ENCODE data around the gene PTP4A2.
"Not testable (repeated sequence)": the region's sequence is repeated elsewhere in the genome, so short reads cannot be mapped to it uniquely, and the experiment has no call there.

The PTP4A2 gene

GRCh38 chr1:31970873-31971272 lies 32.7 kb upstream of the PTP4A2 start:
- Histone ChIP-seq H3K27me3 (ENCODE audit: control insufficient read depth, insufficient read depth, low read length) (no peaks in the 10 kb centered on the region), H3K36me3 (ENCODE audit: insufficient read depth, low read length) (no peaks in the 10 kb centered on the region), H3K4me2 (ENCODE audit: low read length) (no peak overlapping the region), H3K9me3 (replicated peaks; ENCODE audit: low read length) (no peaks in the 10 kb centered on the region), H3K9ac (ENCODE audit: low read depth, low read length) (no peak overlapping the region), H3K4me1 (ENCODE audit: control insufficient read depth, insufficient read depth, low read length) (no peaks in the 10 kb centered on the region), H3K4me3 (ENCODE audit: low read length) (no peak overlapping the region)

GRCh38 chr1:31961536-31961935 lies 23.4 kb upstream of the PTP4A2 start:
- Histone ChIP-seq H3K36me3 (ENCODE audit: insufficient read depth, low read length) (no peaks in the 10 kb centered on the region), H3K9me3 (replicated peaks; ENCODE audit: low read length) (no peaks in the 10 kb centered on the region), H3K9ac (ENCODE audit: low read depth, low read length) (no peak overlapping the region), H3K4me2 (ENCODE audit: low read length) (no peak overlapping the region), H3K4me1 (ENCODE audit: control insufficient read depth, insufficient read depth, low read length) (peaks cover under 1% of the 10 kb centered on the region), H3K27me3 (ENCODE audit: control insufficient read depth, insufficient read depth, low read length) (no peaks in the 10 kb centered on the region), H3K4me3 (ENCODE audit: low read length) (no peak overlapping the region)

GRCh38 chr1:31959521-31960340 lies 21.6 kb upstream of the PTP4A2 start:
- Histone ChIP-seq H3K4me1 (ENCODE audit: control insufficient read depth, insufficient read depth, low read length) (peaks cover 16% of the 10 kb centered on the region), H3K4me2 (ENCODE audit: low read length) (no peak overlapping the region), H3K36me3 (ENCODE audit: insufficient read depth, low read length) (no peaks in the 10 kb centered on the region), H3K9ac (ENCODE audit: low read depth, low read length) (no peak overlapping the region), H3K27me3 (ENCODE audit: control insufficient read depth, insufficient read depth, low read length) (no peaks in the 10 kb centered on the region), H3K9me3 (replicated peaks; ENCODE audit: low read length) (no peaks in the 10 kb centered on the region), H3K4me3 (ENCODE audit: low read length) (no peak overlapping the region)

GRCh38 chr1:31957701-31958674 lies 19.8 kb upstream of the PTP4A2 start:
- Histone ChIP-seq H3K4me2 (ENCODE audit: low read length) (no peak overlapping the region), H3K9me3 (replicated peaks; ENCODE audit: low read length) (no peaks in the 10 kb centered on the region), H3K36me3 (ENCODE audit: insufficient read depth, low read length) (no peaks in the 10 kb centered on the region), H3K9ac (ENCODE audit: low read depth, low read length) (no peak overlapping the region), H3K4me1 (ENCODE audit: control insufficient read depth, insufficient read depth, low read length) (peaks cover 23% of the 10 kb centered on the region), H3K27me3 (ENCODE audit: control insufficient read depth, insufficient read depth, low read length) (no peaks in the 10 kb centered on the region), H3K4me3 (ENCODE audit: low read length) (no peak overlapping the region)

GRCh38 chr1:31955917-31956736 lies 18.0 kb upstream of the PTP4A2 start:
- Histone ChIP-seq H3K27me3 (ENCODE audit: control insufficient read depth, insufficient read depth, low read length) (no peaks in the 10 kb centered on the region), H3K4me1 (ENCODE audit: control insufficient read depth, insufficient read depth, low read length) (peaks cover 23% of the 10 kb centered on the region), H3K9ac (ENCODE audit: low read depth, low read length) (peak overlapping the region; percentile 88), H3K4me2 (ENCODE audit: low read length) (peak overlapping the region; percentile 75), H3K36me3 (ENCODE audit: insufficient read depth, low read length) (no peaks in the 10 kb centered on the region), H3K4me3 (ENCODE audit: low read length) (peak overlapping the region; percentile 43), H3K9me3 (replicated peaks; ENCODE audit: low read length) (no peaks in the 10 kb centered on the region)

- Histone ChIP-seq H3K4me1 (ENCODE audit: control insufficient read depth, insufficient read depth, low read length) (peaks cover 23% of the 10 kb centered on the region), H3K27me3 (ENCODE audit: control insufficient read depth, insufficient read depth, low read length) (no peaks in the 10 kb centered on the region), H3K9ac (ENCODE audit: low read depth, low read length) (peak overlapping the region; percentile 79), H3K4me3 (ENCODE audit: low read length) (peak overlapping the region; percentile 16), H3K9me3 (replicated peaks; ENCODE audit: low read length) (no peaks in the 10 kb centered on the region), H3K36me3 (ENCODE audit: insufficient read depth, low read length) (no peaks in the 10 kb centered on the region), H3K4me2 (ENCODE audit: low read length) (peak overlapping the region; percentile 43)
These were observed 16.6 kb upstream of the PTP4A2 start for GRCh38 chr1:31954607-31955283.

GRCh38 chr1:31952825-31953220 lies 14.7 kb upstream of the PTP4A2 start:
- H3K4me1 ChIP-seq (ENCODE audit: control insufficient read depth, insufficient read depth, low read length) = peaks cover 27% of the 10 kb centered on the region
- no peaks in the 10 kb centered on the region for H3K27me3 ChIP-seq (ENCODE audit: control insufficient read depth, insufficient read depth, low read length)
- no peak overlapping the region for H3K9ac ChIP-seq (ENCODE audit: low read depth, low read length)

GRCh38 chr1:31951276-31951675 lies 13.1 kb upstream of the PTP4A2 start:
- Histone ChIP-seq H3K4me1 (ENCODE audit: control insufficient read depth, insufficient read depth, low read length) (peaks cover 27% of the 10 kb centered on the region), H3K36me3 (ENCODE audit: insufficient read depth, low read length) (no peaks in the 10 kb centered on the region), H3K9me3 (replicated peaks; ENCODE audit: low read length) (no peaks in the 10 kb centered on the region), H3K4me2 (ENCODE audit: low read length) (no peak overlapping the region), H3K4me3 (ENCODE audit: low read length) (no peak overlapping the region), H3K27me3 (ENCODE audit: control insufficient read depth, insufficient read depth, low read length) (no peaks in the 10 kb centered on the region), H3K9ac (ENCODE audit: low read depth, low read length) (no peak overlapping the region)

More at GRCh38 chr1:31952825-31953220, 14.7 kb upstream of the PTP4A2 start:
- H3K9me3 ChIP-seq (replicated peaks; ENCODE audit: low read length) = no peaks in the 10 kb centered on the region
- no peaks in the 10 kb centered on the region for H3K36me3 ChIP-seq (ENCODE audit: insufficient read depth, low read length)
- no peak overlapping the region for H3K4me2 ChIP-seq (ENCODE audit: low read length)
- no peak overlapping the region for H3K4me3 ChIP-seq (ENCODE audit: low read length)

GRCh38 chr1:31949862-31950261 lies 11.7 kb upstream of the PTP4A2 start:
- Histone ChIP-seq H3K36me3 (ENCODE audit: insufficient read depth, low read length) (no peaks in the 10 kb centered on the region), H3K27me3 (ENCODE audit: control insufficient read depth, insufficient read depth, low read length) (no peaks in the 10 kb centered on the region), H3K9me3 (replicated peaks; ENCODE audit: low read length) (no peaks in the 10 kb centered on the region), H3K9ac (ENCODE audit: low read depth, low read length) (no peak overlapping the region), H3K4me3 (ENCODE audit: low read length) (no peak overlapping the region), H3K4me1 (ENCODE audit: control insufficient read depth, insufficient read depth, low read length) (peaks cover 23% of the 10 kb centered on the region), H3K4me2 (ENCODE audit: low read length) (no peak overlapping the region)

GRCh38 chr1:31945677-31946076 lies 7.5 kb upstream of the PTP4A2 start:
- not testable (repeated sequence) for H3K27me3 ChIP-seq (ENCODE audit: control insufficient read depth, insufficient read depth, low read length); H3K9me3 ChIP-seq (replicated peaks; ENCODE audit: low read length); H3K9ac ChIP-seq (ENCODE audit: low read depth, low read length); H3K4me2 ChIP-seq (ENCODE audit: low read length); H3K36me3 ChIP-seq (ENCODE audit: insufficient read depth, low read length); H3K4me3 ChIP-seq (ENCODE audit: low read length)
- peaks cover 32% of the 10 kb centered on the region for H3K4me1 ChIP-seq (ENCODE audit: control insufficient read depth, insufficient read depth, low read length)

Data from skeletal muscle satellite cell (primary cell).